Transverse colon (tissue), 4 donors: ENCODE measurements around the gene BAIAP2. TPM values are rescaled to one million over a fixed set of nuclear protein-coding genes. Genes with fewer than 3 reads are reported as not detected.
"Not testable (repeated sequence)": the region's sequence is repeated elsewhere in the genome, so short reads cannot be mapped to it uniquely, and the experiment has no call there.

ENCODE experiments used
- DNase-seq: peaks from one replicate; pipeline ENCODE4 v3.0.0-alpha.2; 2019
- H3K27ac ChIP-seq, 4 donors: fragments of 200-600 bp; sonication (generic); 2 replicates each; pipeline ENCODE4 v1.5.1; 2016 to 2018; ENCODE audit warnings: inconsistent platforms in 4 of 4
- H3K27me3 ChIP-seq: fragments of 200-600 bp; sonication (generic); 2 replicates; pipeline ENCODE4 v1.5.1; 2017; ENCODE audit warnings: inconsistent platforms
- H3K36me3 ChIP-seq, 4 donors: fragments of 200-600 bp; sonication (generic); 2 replicates each; pipeline ENCODE4 v1.5.1; 2017 to 2019; ENCODE audit warnings: inconsistent platforms in 4 of 4
- H3K4me1 ChIP-seq, 4 donors: fragments of 200-600 bp; sonication (generic); 2 replicates each; pipeline ENCODE4 v1.5.1; 2017 to 2020; ENCODE audit warnings: inconsistent platforms in 4 of 4
- H3K4me3 ChIP-seq, 4 donors: fragments of 200-600 bp; sonication (generic); 1 replicate in 1 of 4; 2 replicates in 3 of 4; pipeline versions ENCODE4 v1.5.1 to v1.6.1; 2017 to 2019; ENCODE audit warnings: inconsistent platforms in 4 of 4
- H3K9me3 ChIP-seq, 2 donors: fragments of 200-600 bp; sonication (generic); 2 replicates each; pipeline ENCODE4 v1.5.1; 2017 to 2019; ENCODE audit warnings: inconsistent platforms in 2 of 2
- CTCF ChIP-seq, 5 experiments: fragments of 200-600 bp in 3 of 5; fragments of 450-650 bp in 2 of 5; sonication (generic) in 3 of 5; IDR thresholded peaks; 1 replicate in 2 of 5; 2 replicates in 3 of 5; pipeline ENCODE4 v1.5.1; 2016 to 2017; ENCODE audit warnings: antibody characterized with exemption in 5 of 5, inconsistent platforms in 3 of 5, mild to moderate bottlenecking in 2 of 5, moderate library complexity in 1 of 5
- EP300 ChIP-seq: sonication (generic); formaldehyde crosslinking; IDR thresholded peaks from one replicate; pipeline ENCODE4 v1.6.1; 2017; ENCODE audit warnings: antibody characterized with exemption, low read depth
- POLR2A ChIP-seq: fragments of 450-650 bp; IDR thresholded peaks from one replicate; pipeline ENCODE4 v1.6.1; 2016; ENCODE audit warnings: antibody characterized with exemption, mild to moderate bottlenecking, moderate library complexity
- POLR2AphosphoS5 ChIP-seq, 3 donors: sonication (generic); formaldehyde crosslinking; IDR thresholded peaks; one replicate each; pipeline ENCODE4 v1.6.1; 2016; ENCODE audit warnings: antibody characterized with exemption in 3 of 3
- WGBS, 2 donors: methylation state at CpG; one replicate each; pipeline ENCODE4 v1.1.5; 2018; ENCODE audit warnings: low coverage in 1 of 2; 5-methylcytosine and 5-hydroxymethylcytosine counted together
- in situ Hi-C, 4 donors: fragments of 200-750 bp; cut with MboI; loops; one replicate each; pipeline versions ENCODE4 v1.15.0 to v1.15.1; 2017; ENCODE audit warnings: low sequenced_read_pairs in 3 of 4, low pct_ligation_motif_present in 1 of 4, low pct_unique_long_range_greater_than_20kb in 1 of 4
- intact Hi-C: fragments of 100-400 bp; cut with DNase I; formaldehyde crosslinking; loops from one replicate; pipeline ENCODE4 v1.15.1; 2023; ENCODE audit warnings: low total_unique reads
- total RNA-seq, 4 donors: library from RNA; depleted of rRNA; stranded (reverse); fragments of >200 nt; gene quantifications; one replicate each; pipeline ENCODE4 v1.1.0, GENCODE V29; 2016

BAIAP2 gene
- total RNA-seq, 4 donors from 2014 or later: 11.7 to 62.1 (median 39.6) TPM

- Histone ChIP-seq H3K4me3 (no peak overlapping the region), H3K36me3 (no peaks in the 10 kb centered on the region), H3K9me3 (no peaks in the 10 kb centered on the region), H3K27me3 (no peaks in the 10 kb centered on the region), H3K27ac (no peak overlapping the region), H3K4me1 (peaks cover 0 to 11% (median 5%) of the 10 kb centered on the region in 4 donors)
- in situ Hi-C loops: no loop called here
- TF ChIP-seq POLR2AphosphoS5 (IDR thresholded peaks at IDR 0.05): no peak
- no peak for TF ChIP-seq EP300
- TF ChIP-seq CTCF (IDR thresholded peaks at IDR 0.05): no peak
- no peak for TF ChIP-seq POLR2A
- 80% methylated on average over 13 of the region's 14 CpGs; no CpG with 5 or more reads in 1 of the 2 donors for WGBS, 2 donors
- no peak for DNase-seq
- intact Hi-C loops: no loop called here
These were observed 41.3 kb downstream of the BAIAP2 start for GRCh38 chr17:81076141-81076679.

- intact Hi-C loops, in situ Hi-C loops: not testable (repeated sequence)
- 90% methylated on average over 30 of the region's 45 CpGs; no CpG with 5 or more reads in 1 of the 2 donors for WGBS, 2 donors
These were observed 43.3 kb downstream of the BAIAP2 start for GRCh38 chr17:81078026-81078913.

GRCh38 chr17:81080019-81080418, 45.1 kb downstream of the BAIAP2 start:
- no peak overlapping the region for H3K27ac ChIP-seq
- H3K4me1 ChIP-seq: no peaks in the 10 kb centered on the region
- H3K9me3 ChIP-seq: no peaks in the 10 kb centered on the region
- intact Hi-C loops: no loop called here
- no peak for DNase-seq
- in situ Hi-C loops: no loop called here
- H3K27me3 ChIP-seq: no peaks in the 10 kb centered on the region
- no peak overlapping the region for H3K4me3 ChIP-seq
- H3K36me3 ChIP-seq: no peaks in the 10 kb centered on the region
- 70% methylated on average over 16 of the region's 19 CpGs; no CpG with 5 or more reads in 1 of the 2 donors for WGBS, 2 donors
- no peak for TF ChIP-seq EP300
- no peak for TF ChIP-seq CTCF (IDR thresholded peaks at IDR 0.05)
- no peak for TF ChIP-seq POLR2A
- TF ChIP-seq POLR2AphosphoS5 (IDR thresholded peaks at IDR 0.05): no peak

More at GRCh38 chr17:81078026-81078913, 43.3 kb downstream of the BAIAP2 start:
- not testable (repeated sequence) for H3K36me3 ChIP-seq, H3K4me3 ChIP-seq, H3K4me1 ChIP-seq, H3K27me3 ChIP-seq, DNase-seq, H3K9me3 ChIP-seq, H3K27ac ChIP-seq

- Histone ChIP-seq H3K27ac (peak overlapping the region in 1 of 4 donors; percentile 9), H3K27me3 (no peaks in the 10 kb centered on the region), H3K4me3 (no peak overlapping the region), H3K4me1 (no peaks in the 10 kb centered on the region), H3K9me3 (no peaks in the 10 kb centered on the region), H3K36me3 (no peaks in the 10 kb centered on the region)
- no peak for TF ChIP-seq POLR2AphosphoS5 (IDR thresholded peaks at IDR 0.05)
- no peak for TF ChIP-seq EP300
- no peak for TF ChIP-seq POLR2A
- no peak for TF ChIP-seq CTCF (IDR thresholded peaks at IDR 0.05)
- no peak for DNase-seq
- intact Hi-C loops (no loop called here), in situ Hi-C loops (no loop called here)
- WGBS, 2 donors: 83 to 94% methylated on average over 5 to 30 of the region's 33 CpGs
These were observed 46.5 kb downstream of the BAIAP2 start for GRCh38 chr17:81081222-81082176.
